SW480 (cell line): ENCODE data around the gene CLDN7.

Source experiments
- DNase-seq: peaks from one replicate; pipeline ENCODE4 v3.0.0-alpha.2; 2016; ENCODE audit warnings: low spot score

CLDN7 gene

DNA sequence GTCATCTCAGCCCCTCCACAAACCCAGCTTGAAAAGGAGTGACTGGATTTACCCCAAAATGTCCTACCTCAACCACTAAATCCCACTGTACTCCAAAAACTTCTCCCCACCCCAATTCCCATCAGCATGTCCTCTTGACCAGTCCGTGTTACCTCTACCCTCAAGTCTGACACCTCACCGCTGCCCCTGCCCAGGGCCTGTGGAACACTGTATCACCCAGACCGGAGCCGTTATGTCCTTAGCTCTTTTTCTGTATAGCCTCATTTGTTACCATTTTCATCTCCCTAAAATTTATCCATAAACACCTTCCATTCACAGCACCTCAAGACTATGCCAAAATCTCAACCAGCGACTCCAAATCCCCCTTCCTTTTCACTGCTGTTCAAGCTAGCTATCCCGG lies 25.5 kb downstream of the CLDN7 start:
- DNase-seq, result no peak

DNA sequence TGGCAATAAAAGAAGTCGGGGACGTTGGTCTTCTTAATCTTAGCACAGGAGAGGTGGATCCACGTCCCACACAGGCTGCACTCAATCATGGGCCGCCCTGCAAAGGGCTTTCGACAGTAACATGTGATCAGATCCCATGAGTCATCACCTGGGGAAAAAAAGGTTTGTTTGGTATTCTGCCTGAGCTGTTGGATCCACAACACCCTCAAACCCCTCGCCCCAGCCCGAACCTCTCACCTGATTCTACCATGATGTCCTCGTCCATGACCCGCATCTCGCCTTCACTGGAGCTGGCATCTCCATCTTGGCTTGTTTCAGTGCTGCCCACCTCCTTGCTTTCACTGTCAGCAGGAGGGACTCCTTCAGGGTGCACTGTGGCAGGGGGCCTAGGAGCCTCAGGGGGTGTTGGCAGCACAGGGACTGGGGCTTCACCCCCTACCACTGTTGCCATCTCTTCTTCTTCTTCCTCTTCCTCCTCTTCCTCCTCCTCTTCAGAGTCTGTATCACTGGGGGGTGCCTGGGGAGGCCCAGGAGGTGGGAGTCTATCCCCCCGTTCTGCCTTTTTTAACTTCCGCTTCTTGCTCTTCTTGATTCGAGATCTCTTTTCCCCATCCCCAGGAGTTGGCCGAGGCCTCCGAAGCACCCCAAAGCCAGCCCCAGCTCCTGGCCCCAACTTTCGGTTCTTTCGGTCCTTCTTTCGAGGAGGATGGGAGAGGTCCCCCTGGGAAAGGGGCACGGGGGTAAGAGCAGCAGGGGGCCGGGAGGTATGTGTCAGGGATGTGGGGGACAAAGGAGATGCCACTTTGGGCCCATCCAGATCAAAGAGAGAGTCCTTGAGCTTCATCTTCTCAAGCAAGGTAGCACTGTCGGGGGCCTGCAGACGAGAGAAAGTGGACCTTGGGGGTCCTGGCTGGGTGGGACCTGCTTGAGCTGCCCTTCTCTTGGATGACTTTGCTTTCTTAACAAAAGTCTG lies 26.3 kb downstream of the CLDN7 start:
- no peak for DNase-seq

DNA sequence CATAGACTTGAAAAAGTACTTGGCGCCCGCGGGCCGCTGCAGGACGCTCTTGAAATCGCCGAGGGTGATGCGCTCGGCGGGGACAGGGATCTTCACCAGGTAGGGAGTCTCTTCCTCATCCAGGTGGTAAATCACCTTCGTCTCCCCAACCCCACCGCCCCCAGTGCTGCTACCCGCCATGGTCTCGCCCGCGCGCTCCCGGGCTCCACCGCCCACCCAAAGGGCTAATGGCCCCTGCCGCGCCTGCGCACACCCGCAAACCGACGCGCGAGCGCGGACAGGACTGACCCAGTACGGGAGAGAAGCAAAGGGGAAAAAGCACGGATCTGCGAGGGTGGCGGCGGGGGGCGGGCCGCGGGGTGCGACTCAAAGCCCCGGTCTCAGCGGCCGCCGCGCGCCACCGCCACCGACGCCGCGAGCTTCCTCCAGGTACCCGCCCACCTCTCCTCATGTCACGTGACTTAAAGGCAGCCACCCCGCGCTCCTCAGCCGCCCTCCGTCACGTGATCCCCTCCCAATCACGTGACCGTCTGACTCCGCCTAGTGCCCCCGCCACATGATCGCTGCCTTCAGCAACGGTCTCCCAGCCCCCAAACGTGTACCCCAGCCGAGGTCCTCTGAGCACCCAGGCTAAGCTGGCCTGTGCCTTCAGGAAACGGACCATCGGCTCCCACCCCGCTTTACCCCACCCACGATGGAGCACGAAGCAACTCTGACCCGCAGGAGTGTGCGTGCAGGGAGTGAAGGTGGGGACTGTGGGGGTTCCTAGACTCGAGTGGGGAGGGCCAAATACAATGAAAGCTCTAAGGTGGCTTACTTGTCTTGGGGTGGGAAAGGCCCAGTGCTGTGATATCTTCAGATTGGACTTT lies 28.0 kb downstream of the CLDN7 start, which contains the start of gene DVL2:
TSS of gene DVL2 (minus strand) at position 435 of the 869 bp plus-strand sequence. CDS start at position 180, 255 bp downstream.
- DNase-seq, result peak; percentile 94

DNA sequence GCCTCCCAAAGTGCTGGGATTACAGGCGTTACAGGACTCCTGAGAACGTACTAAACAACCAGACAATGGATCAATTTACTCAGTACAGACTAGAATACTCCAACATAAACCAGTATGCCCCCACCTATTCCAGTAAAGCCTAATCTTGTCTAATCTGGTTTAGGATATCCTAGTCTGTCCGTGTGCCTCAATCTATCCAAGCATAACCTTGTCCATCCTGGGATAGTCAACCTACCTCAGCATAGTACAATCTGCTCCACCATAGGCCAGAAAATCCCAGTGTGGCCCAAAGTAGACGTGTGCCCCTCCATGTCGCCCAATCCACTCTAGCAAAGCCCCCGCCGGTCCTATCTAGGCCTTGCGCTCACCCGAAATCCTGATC lies 28.6 kb downstream of the CLDN7 start:
- DNase-seq, result no peak

DNA sequence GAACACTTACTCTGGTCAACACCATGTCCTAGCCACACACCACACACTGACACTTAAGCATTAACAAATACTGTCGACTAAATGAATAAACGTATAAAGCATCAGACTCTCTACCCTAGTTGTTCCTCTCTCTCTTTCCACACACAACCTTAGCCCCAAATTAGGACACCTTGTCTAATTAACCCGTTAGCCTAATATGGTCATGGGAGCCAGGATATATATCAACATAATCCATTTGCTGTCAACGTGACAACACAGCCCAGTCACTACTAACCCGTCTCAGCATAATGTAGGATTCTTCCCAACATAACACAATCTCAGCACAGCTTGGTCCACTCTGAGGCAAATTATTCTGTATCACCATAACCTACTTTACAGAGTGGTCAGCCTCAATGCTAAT lies 30.2 kb downstream of the CLDN7 start:
- DNase-seq, result no peak

DNA sequence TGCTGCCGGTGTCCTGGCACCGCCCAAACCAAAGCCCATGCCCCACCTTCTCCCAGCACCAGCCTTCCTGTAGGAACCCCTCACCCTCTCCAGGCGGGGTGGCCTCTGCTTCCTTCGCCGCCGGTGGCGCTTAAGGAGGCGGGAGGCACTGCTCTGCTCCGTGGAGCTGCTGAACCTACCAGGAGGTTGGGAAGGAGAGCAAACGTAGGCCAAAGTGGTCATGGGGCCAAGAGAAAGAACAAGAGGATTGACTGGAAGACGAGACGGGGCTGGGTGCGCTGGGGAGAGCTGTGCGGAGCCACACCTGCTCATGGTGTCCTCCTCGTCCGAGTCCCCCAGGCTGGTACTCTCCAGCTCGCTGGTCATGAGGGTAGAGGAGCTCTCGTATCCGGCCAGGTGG lies 32.8 kb downstream of the CLDN7 start:
- DNase-seq, result no peak

DNA sequence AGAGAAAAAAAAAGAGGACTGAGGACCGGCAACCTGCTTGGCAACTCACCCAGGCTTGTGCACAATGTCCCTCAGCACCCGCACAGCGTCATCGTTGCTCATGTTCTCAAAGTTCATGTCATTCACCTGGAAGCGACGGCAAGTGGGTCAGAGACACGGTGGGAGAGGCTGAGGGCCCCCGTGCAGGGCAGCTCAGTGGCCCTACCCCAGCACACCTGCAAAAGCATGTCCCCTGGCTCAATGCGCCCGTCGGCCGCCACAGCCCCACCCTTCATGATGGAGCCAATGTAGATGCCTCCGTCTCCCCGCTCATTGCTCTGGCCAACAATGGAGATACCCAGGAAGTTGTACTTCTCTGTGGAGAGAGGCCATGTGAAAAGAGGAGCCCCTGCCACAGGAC lies 33.4 kb downstream of the CLDN7 start:
- no peak for DNase-seq

DNA sequence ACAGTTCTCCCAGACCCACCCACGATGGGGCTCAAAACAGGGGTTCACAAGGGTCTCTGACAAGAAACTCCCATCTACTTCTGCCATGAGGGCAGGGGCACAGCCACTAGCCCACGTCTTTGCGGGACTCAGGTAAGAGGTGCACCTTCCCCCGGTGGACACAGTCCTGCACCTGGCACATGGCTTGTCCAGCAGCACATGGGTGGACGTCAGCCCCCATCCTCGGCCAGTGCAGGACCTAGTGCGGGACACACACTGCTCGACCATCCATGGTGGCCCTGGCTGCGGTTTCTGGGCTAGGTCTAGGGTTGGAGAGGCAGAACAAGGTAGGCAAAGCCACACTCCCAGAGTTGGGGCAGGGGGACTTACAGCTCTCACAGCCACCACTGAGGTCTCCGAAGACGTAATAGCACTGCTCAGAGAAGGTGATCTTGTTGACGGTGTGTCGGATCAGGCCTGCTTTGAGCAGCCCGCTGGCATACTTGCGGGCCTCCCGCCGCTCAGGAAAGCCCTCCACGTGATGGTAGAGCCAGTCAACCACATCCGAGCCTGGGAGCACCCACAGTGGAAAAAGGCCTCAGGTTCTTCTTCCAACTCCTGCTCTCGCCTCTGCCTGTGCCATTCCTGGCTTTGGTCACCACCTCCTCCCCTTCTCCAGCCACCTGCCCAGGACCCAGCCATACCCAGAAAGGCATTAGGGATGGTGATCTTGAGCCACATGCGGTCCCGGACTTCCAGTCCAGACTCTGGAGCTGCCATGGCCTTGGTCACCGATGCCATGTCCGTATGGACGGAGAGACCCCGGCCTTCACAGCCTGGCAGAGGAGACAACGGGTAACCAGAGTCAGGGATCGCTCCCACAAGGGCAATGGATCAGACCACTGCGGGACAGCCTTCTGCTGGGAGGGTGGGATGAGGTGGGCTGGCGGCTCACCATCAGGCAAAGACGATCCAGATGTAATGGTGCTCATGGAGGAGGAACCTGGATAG lies 35.3 kb downstream of the CLDN7 start:
- DNase-seq, result no peak

DNA sequence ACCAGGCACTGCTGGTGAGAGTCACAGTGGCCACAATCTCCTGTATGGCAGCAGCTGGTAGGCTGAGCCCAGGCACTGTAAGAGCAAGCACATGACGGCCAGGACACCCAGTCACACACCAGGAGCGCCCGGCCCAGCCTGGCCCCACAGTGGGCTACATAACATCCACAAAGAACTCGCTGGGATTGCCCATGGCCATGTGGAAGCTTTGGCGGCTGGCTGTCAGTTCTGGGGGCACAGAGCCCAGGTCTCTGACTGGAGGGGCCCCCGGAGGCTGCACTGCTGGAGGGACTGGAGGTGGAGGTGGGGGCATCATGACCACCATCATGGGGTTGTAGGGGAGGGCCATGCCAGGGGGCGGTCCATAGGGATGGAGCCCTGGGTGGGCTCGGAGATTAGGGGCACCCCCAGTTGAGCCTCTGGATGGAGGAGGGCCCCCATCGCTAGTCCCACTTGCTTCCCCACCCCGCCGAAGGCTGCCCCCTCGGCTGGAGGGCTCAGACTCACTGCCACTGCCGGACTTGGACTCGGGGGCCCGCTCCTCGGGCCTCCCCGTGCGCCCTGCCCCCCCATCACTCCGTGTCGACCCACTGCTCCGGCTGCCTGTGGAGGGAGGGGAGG lies 36.5 kb downstream of the CLDN7 start:
- DNase-seq, result no peak

DNA sequence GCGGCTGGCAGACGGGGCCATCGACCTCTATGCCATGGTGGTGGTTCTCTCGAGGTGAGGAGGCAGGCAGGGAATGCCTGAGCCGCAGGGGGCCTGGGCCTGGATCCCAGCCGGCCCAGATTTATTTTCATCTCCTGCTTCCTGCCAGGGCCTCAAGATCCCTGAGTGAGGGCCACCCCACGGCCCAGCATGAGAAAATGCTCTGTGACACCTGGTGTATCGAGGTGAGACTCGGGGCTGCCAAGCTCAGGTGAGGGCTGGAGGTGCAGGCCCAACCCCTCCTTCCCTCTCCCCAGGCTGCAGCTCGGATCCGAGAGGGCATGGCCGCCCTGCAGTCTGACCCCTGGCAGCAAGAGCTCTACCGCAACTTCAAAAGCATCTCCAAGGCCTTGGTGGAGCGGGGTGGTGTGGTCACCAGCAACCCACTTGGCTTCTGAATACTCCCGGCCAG lies 37.6 kb downstream of the CLDN7 start:
- DNase-seq, result no peak

DNA sequence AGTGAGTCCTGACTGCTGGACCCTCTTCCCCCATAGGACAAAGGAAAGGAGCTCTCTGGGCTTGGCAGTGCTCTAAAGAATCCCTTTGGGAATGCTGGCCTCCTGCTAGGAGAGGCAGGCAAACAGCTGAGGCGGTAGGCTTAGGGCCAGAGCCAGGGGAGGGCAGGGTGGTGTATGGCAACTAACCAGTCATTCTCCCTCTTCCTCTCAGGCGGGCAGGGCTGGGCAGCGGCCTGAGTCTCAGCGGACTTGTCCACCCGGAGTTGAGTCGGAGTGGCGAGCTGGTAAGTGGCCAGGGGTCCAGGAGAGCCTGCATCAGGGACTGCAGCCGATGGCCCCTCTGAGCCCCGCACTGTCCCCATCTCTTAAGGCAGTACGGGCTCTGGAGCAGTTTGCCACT lies 38.2 kb downstream of the CLDN7 start:
- DNase-seq, result no peak

DNA sequence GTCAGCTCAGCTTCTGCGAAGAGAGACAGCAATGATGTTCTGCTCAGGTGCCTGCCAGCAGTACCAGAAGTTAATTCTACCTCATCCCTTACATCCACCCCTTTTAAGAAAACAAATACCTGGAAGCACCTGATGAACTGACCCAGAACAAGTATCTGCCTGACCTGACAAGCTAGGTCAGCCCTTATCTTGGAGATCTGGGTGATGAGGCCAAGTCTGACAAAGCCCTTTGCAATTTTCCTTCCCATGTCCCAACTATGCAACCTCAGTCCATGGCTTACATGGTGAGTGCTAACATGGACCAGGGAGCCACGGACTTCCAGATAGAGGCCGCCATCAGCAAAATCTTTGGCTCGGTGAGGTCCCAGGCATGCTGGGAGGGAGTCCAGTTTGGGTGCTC lies 38.9 kb downstream of the CLDN7 start:
- no peak for DNase-seq

DNA sequence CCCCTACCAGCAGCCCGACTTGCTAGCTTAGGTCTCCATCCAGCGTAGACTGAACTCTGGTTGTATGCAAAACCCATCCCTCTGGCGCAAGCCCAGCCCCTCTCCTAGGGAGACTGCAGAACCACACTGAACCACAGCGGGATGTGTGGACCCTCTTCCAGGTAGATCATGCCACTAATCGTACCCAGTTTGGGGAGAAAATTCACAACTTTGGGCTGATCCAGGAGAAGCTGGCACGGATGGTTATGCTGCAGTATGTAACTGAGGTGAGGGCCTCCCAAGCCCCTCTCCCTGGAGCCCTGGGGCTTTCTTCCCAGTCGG lies 39.3 kb downstream of the CLDN7 start:
- no peak for DNase-seq

DNA sequence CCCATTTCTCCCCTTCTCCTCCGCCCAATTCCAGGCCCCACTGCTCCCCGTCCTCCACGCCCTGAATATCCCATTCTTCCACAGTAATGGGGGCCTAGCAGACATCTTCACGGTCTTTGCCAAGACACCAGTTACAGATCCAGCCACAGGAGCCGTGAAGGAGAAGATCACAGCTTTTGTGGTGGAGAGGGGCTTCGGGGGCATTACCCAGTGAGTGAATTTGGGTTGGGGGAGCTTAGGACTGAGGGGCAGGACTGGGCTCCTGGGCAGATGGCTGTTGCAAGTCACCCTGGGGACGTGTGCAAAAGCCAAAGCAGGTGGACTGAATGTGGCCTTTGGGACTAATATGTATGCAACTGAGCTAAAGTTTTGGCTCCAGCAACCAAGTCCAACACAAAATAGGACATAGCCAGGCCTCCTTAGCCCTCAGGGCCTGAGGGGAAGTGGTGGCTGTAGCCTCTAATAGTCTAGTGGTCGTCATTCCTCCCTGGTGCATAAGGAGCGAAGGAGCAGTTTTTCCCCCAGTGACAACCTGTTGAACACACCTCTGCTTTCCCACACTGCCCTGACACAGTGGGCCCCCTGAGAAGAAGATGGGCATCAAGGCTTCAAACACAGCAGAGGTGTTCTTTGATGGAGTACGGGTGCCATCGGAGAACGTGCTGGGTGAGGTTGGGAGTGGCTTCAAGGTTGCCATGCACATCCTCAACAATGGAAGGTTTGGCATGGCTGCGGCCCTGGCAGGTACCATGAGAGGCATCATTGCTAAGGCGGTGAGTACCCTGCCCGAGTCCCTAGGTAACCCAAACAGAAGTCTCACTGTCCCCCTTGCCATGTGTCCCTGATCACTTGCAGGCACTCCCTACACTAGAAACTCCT lies 39.9 kb downstream of the CLDN7 start:
- DNase-seq, result no peak

DNA sequence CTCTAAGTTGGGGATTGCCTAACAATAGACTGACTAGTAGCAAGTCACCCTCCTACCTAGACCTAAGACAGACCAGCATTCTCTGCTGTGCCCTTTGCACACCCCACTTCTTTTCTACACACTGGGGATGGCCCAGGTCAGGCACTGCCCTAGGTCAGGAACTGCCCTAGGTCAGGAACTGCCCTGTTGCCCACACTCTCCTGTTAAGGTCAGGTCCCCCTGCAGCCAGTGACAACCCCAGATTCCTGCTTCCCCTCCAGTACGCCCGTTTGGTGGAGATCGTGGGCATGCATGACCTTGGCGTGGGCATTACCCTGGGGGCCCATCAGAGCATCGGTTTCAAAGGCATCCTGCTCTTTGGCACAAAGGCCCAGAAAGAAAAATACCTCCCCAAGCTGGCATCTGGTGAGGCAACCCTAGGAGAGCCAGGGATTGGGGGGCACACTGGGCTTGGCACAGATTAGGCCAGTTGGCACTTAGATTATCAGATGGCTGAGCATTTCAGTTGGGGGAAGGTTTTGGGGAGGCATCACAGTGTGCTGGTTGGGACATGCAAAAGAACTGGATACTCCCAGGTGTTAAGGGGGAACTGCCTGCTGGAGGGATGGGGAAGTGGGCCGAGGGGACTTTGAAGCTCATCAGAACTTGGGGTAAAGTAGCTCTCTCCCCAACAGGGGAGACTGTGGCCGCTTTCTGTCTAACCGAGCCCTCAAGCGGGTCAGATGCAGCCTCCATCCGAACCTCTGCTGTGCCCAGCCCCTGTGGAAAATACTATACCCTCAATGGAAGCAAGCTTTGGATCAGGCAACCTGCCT lies 40.8 kb downstream of the CLDN7 start:
- no peak for DNase-seq

DNA sequence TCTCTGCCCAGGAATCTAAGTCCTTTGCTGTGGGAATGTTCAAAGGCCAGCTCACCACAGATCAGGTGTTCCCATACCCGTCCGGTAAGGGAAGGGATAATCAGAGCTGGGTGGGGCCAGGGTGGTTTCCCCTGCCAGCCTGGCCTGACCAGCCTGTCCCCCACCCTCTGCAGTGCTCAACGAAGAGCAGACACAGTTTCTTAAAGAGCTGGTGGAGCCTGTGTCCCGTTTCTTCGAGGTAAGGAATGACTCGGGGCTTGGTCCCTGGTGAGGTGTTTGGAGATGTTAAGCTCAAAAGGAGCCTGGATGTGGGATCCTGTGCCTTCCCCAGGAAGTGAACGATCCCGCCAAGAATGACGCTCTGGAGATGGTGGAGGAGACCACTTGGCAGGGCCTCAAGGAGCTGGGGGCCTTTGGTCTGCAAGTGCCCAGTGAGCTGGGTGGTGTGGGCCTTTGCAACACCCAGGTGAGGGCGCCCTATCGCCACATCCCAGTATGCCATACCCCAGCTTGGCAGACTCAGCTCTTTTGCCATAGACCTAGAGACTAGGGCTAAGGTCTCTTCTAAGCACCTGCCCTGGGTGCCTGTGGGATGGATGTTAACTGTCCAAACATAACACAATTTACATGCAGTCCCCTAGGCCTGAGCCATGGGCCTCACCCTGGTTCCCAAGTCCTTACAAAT lies 41.5 kb downstream of the CLDN7 start:
- peak; percentile 59 for DNase-seq

DNA sequence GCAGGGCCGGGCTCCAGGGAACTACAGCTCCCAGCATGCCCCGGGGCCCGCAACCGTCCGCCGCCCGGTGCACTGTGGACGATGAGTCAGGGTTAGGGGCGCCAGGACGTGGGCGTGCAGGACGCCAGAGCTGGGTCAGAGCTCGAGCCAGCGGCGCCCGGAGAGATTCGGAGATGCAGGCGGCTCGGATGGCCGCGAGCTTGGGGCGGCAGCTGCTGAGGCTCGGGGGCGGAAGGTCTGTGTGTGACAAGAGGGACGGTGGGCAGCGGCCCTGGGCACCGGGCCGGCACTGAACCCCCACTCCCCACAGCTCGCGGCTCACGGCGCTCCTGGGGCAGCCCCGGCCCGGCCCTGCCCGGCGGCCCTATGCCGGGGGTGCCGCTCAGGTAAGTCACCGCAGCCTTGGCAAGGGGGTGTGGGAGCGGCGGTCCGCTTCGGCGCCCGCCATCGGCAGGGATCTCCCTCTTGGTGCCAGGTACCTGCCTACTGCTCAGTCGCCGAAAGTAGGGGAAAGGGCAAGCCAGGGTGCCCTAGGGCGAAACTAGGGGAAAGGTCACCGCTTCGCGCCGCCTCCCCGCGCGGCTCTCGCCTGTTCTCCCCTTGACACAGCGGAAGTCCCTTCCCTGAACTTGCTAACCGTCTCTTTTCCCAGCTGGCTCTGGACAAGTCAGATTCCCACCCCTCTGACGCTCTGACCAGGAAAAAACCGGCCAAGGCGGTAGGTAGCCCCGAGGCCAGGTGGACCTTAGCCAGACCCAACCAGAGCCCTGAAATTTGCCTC lies 42.3 kb downstream of the CLDN7 start, which contains the start of the genes ACADVL and DLG4:
TSS of gene ACADVL (plus strand) at position 127 of the 781 bp plus-strand sequence. CDS start at position 174, 47 bp downstream.
TSS of gene DLG4 (minus strand) at position 25 of the 781 bp plus-strand sequence.
- DNase-seq, result peak; percentile 91
